GM19193 (cell line): ENCODE measurements around the gene PTCD2.

Experiments used
- POLR2A ChIP-seq: IDR thresholded peaks from 4 replicates; pipeline ENCODE4 v1.6.1; 2011; ENCODE audit not compliant: insufficient read depth, insufficient read length; ENCODE audit errors: extremely low read depth

The PTCD2 gene

GRCh38 chr5:72407078-72407477 is 86.9 kb downstream of the PTCD2 start:
- no peak for TF ChIP-seq POLR2A

- no peak for TF ChIP-seq POLR2A
These were observed 87.4 kb downstream of the PTCD2 start for GRCh38 chr5:72407541-72407940.

- TF ChIP-seq POLR2A: no peak
These were observed 88.0 kb downstream of the PTCD2 start for GRCh38 chr5:72408127-72408526.

GRCh38 chr5:72408603-72409002 is 88.4 kb downstream of the PTCD2 start:
- no peak for TF ChIP-seq POLR2A

GRCh38 chr5:72410688-72411295 is 90.6 kb downstream of the PTCD2 start:
- no peak for TF ChIP-seq POLR2A

GRCh38 chr5:72412283-72413055 is 92.3 kb downstream of the PTCD2 start:
- TF ChIP-seq POLR2A: no peak

GRCh38 chr5:72415616-72416325 is 95.6 kb downstream of the PTCD2 start:
- no peak for TF ChIP-seq POLR2A

- no peak for TF ChIP-seq POLR2A
These were observed 97.3 kb downstream of the PTCD2 start for GRCh38 chr5:72417333-72418062.
